Stimulated activated CD4-positive, alpha-beta T cell treated with anti-CD3 and anti-CD28 coated beads, TNF-alpha, amount 100 ng/mL, for 4 hours (primary cell): ENCODE data around the gene WDR64.

Experiments used
- DNase-seq, 3 experiments: peaks; one replicate each; pipeline ENCODE4 v3.0.0-alpha.2; 2020; ENCODE audit warnings: low read depth in 3 of 3

Gene WDR64

GRCh38 chr1:241630899-241631298, 21.2 kb upstream of the WDR64 start:
- DNase-seq = no peak

GRCh38 chr1:241631674-241632073, 20.4 kb upstream of the WDR64 start:
- no peak for DNase-seq

DNA sequence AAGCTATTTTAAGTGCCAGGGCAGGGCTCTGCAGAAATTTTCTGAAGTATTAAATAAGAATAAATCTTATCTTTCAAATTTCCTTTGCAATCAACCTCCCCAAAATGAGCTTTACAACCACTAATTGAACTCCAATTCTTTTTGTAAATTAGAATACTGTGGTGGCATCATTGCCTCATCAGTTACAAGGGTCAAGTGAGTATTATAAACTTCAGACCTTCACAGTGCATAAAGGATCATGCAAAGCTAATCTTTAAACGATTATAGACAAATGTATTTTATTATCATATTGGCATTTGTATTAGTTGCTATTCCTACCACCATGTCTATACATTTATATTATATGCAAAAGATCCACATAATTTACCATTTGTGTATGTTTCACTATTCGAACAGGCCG, 19.1 kb upstream of the WDR64 start:
- no peak for DNase-seq

GRCh38 chr1:241635556-241636152, 16.4 kb upstream of the WDR64 start:
- DNase-seq = no peak

DNA sequence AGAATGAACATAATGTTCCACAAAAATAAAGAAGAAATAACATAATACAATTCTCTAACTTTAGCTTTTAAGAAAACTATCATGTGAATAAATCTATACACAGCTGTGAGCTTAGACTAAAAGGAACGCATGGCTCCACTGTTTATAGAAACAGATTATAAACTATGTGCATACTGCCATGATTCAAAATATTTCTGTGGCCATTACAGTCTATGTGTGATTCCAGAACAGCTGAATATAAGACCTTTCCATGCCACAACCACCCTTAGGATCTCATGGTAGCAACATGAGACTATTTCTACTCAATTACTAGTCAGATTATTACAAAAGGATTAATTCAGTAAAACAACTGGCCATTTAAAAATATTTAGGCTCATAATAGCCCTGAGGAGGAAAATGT, 15.8 kb upstream of the WDR64 start:
- no peak for DNase-seq

- DNase-seq = no peak
Observed at GRCh38 chr1:241637046-241637590, 15.0 kb upstream of the WDR64 start.

DNA sequence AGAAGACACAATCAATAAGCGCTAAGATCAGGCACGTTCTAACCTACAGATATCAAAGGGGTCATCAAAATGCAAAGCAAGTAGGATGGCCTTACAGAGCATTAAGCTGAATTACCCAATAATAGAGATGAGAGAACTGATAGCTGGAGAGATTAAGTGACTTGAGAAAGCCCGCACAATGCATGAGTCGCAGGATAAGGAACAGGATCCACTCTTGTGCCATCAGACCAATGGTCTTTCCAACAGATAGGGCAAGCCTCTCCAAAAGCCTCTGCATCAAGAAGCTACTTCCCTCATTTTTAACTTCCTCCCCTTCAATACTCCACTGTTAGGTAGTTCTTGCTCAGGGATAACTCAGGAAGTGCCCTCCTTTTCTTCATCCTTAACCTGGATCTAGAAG, 14.5 kb upstream of the WDR64 start:
- DNase-seq = no peak

DNA sequence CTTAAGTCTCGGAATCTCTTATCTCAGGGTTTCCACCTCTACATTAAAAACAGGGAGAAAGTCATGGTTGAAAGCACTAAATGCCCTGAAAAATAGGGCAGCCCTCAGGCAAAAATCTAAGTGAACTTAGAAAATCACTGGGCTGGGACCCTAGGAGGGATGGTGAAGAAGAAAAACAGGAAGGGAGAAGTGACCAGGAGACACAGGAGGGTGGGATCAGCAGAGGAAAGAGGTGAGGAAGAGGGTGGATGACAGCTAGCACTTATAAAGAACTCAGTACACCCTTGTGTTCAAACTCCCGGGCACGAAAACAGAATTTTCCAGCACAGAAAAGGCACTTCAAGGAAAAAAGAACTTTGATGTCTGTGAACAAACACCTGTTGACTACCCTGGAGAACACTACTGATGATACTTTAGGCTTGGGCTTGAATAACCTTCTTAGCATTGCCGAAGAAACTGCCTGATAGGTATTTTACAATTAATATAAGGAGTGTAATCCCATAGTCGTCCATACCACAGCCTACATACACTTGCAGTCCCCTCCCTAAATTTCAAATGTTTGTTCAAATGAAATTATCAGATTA, 13.9 kb upstream of the WDR64 start:
- no peak for DNase-seq

DNA sequence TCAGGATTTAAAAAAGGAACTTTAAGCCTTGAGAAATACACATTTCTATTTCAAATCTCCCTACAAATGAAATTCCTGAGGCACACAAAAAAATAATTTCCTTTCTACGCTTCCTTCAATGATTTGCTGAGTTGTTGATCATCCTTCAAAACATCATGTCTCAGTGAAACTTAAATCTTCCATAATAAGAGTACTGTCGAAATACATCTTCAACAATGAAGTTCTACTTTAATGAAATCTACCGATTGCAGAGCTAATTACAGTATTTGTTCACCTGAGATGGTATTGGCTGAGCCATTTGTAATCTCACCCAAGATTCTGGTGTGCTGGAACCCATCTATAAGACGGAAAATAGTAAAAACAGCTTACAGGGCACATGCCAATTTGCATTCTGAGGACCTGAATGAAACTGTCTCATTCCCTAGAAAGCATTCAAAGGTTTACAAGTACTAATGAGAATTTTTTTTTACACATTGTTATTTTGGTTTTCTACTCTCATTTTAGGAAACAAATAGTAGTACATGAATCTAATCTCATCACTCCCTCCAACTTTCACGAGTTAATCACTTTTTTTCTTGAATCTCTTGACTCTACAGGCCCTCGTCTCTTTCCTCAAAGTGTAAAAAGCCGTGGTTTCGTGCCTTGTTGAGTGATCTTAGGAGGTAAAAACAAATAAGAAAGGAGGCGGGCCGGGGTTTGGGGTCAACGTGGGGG, 13.0 kb upstream of the WDR64 start:
- no peak for DNase-seq

DNA sequence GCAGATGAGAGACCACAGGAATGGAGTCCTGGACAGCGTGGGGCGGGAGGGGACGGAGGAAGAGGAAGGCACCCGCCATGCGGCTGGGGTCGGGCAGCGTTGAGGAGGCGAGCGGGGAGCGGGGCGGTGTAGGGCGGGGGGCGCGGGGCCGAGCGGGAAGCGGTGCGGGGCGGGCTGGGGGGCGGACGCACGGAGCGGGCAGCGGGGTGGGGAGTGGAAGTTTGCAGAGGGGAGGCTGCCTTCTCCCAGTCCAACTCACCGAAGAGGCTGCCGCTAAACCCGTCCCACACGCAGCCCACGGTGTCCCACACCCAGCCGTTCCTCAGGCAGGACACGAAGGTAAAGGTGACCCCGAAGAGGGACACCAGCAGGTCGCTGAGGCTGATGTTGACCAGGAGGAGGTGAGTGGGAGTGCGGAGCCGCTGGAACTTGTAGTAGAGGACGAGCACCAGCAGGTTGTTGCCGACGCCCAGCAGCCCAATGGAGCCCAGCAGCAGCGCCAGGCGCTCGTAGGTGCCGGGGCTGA, 12.4 kb upstream of the WDR64 start:
- peak; percentile 1 to 46 (median 12) for DNase-seq

GRCh38 chr1:241640149-241640866, 11.8 kb upstream of the WDR64 start, which contains the start of the genes CHML and OPN3:
Gene CHML (minus strand): TSS chr1:241640369. CDS start chr1:241635766, 4,603 bp downstream.
Gene OPN3 (minus strand): TSS chr1:241640369. CDS start chr1:241640254, 115 bp downstream.
- peak; percentile 87 to 95 (median 89) for DNase-seq

DNA sequence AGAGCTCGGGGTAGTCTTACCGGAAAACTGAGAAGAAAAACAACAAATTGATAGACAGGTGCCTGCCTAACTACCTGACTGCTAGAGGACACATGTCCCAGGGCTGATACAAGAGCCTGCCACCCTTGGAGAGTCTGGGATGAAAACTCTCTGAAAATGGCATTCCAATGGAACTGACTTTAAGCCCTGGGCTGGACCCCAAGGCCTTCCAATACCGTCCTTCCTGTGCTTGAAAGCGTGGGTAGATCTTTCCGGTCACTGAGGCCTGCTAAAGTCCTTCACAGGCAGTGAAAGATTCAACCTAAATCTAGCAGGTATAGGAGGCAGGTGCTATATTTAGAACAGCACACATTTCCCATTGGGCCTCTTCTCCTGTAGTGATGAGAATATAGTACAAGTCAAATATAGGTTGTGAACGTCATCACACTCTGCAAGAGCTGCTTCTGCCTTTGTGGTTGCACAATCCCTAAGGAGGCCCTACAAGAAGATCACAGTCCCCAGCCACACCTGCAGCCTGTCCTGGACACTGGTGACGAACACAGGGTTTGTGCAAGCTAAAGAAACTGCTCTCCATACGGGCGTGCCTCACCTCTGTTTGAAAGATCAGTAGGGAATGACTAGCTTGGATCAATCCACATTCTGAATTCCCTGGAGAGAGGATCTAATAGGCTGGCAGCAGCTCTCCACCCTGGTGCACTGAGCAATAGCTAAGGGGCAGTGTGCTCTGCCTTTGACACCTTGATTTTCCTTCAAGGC, 11.0 kb upstream of the WDR64 start:
- DNase-seq = no peak

DNA sequence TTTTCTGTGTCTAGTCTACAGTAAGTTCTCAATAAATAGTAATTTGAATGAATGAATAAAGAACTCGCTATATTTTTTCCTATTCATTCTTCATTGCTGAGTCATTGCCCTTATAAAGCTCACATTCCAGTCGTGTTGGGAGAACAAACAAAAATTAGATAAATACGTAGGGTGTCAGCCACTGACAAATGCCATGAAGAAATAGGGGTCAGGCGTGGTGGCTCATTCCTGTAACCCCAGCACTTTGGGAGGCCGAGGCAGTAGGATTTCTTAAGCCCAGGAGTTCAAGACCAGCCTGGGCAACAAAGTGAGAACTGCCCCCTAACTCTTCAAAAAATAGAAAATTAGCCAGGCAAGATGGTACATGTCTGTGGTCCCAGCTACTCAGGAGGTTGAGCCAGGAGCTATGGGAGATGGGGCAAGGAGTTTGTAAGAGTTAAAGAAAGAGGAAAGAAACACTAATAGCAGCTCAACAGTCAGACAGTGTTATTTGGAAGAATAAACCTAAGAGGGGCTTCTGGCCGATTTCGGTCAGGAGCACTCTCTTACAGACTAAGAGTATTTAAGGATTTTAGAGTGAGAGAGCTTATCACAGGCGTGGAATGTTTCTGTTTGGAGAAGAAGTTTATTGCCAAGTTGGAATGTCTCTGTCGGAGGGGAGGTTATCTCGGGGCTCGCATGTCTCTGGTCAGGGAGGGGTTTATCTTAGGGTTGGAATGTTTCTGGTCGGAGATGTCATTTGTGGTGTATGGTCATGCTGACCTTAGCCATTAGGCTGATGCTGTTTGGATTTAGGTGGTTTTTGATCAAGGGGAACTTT, 10.1 kb upstream of the WDR64 start:
- DNase-seq = no peak

DNA sequence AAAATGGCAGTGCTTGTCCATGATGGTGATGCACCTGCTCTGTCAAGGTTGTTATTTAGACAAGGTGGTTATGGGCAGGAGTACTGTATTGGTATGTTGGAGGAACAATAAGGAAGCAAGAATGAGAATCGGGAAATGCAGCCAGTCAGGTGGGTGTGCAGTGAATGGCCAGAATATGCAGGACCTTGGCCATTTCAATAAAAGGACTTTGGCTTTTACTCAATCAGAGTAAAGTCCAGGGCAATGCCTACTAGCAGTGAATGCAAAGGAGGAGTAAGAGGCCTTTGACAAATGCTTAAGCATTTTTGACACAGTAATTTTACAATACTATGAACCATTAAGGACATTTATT, 9.5 kb upstream of the WDR64 start:
- DNase-seq = no peak

DNA sequence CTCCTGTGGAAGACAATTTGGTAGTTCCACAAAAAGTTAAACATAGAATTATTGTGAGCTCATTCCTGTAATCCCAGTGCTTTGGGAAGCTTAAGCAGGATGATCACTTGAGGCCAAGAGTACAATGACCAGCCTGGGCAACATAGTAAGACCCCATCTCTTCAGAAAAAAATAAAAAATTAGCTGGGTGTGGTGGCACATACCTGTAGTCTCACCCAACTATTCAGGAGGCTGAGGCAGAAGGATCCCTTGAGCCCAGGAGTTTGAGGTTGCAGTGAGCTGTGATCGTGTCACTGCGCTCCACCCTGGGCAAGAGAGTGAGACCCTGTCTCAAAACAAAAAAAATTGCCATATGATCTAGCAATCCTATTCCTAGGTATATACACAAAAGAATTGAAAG, 7.8 kb upstream of the WDR64 start:
- DNase-seq = no peak

DNA sequence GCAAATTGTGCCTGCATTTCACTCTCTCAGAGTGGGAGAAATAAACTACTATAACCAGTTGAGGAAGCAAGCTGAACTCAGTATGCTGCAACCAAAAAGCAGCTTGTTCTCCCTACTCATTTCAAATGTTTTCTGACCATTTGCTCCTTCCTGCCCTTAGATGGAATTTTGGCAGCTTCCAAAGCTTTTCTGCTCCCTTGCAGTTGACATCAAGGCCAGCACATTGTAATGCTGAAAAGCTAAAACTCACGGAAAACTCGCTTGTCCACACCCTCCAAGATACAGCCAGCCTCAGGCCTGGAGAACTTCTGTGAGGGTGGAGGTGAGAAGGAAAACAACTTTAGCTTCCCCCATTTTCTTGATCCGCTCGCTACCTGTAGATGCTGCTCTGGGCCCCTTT, 6.9 kb upstream of the WDR64 start:
- no peak for DNase-seq

- DNase-seq = no peak
Observed at GRCh38 chr1:241646201-241646600, 5.9 kb upstream of the WDR64 start.

- DNase-seq = no peak
Observed at GRCh38 chr1:241647658-241648057, 4.4 kb upstream of the WDR64 start.

DNA sequence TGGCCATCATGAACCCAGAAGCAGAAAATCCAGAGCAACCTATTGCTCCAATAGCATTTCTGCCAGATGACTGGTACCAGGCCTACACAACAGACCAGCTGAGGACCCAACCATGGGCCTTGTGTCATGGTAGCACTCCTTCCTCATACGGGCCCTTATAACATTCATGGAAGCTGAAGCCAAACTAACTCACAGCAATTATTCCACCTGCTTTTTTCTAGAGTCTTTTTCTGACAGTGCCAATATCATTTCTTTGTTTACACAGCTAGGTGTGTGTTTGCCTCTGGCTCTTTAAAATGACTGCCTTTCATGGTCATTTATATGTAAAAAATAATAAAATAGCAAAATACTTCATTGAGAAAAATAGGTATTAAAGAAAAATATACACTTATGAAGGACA, 3.9 kb upstream of the WDR64 start:
- no peak for DNase-seq

GRCh38 chr1:241654019-241654418, 1.9 kb downstream of the WDR64 start:
- no peak for DNase-seq
